Caco-2 (cell line): ENCODE results near the gene ATXN10. TPM values are rescaled to one million over a fixed set of nuclear protein-coding genes. Genes with fewer than 3 reads are reported as not detected.

ENCODE experiments used
- BruUV-seq: library from RNA; stranded (reverse); fragments of 400-500 nt; replicated peaks from 2 replicates; lab custom pipeline; 2021; lab: Mats Ljungman, UMichigan
- CTCF ChIA-PET: fragments of 300-600 bp; sonication (Branson Sonifier 250); formaldehyde crosslinking; loops from one replicate; lab custom pipeline; 2022; ENCODE audit warnings: antibody characterized with exemption; lab: Charles Lee
- POLR2A ChIA-PET: fragments of 300-600 bp; sonication (Branson Sonifier 250); formaldehyde crosslinking; loops from one replicate; lab custom pipeline; 2022; ENCODE audit warnings: antibody characterized with exemption; lab: Charles Lee
- DNase-seq, 2 experiments: peaks; one replicate each; pipeline versions ENCODE4 v3.0.0 to v3.0.0-alpha.2; 2020 to 2022
- H3K27me3 ChIP-seq: replicated peaks from 2 replicates; pipeline ENCODE4 v1.6.0; 2011; ENCODE audit warnings: low read length; ENCODE audit not compliant: control insufficient read depth, insufficient read depth
- H3K36me3 ChIP-seq: 2 replicates; pipeline ENCODE4 v1.5.1; 2011; ENCODE audit warnings: low read length; ENCODE audit not compliant: control insufficient read depth, insufficient read depth
- H3K4me1 ChIP-seq: fragments of 250-450 bp; sonication (Bioruptor Pico); 2 replicates; pipeline ENCODE4 v1.5.1; 2020; ENCODE audit warnings: mild to moderate bottlenecking
- H3K4me3 ChIP-seq: 2 replicates; pipeline ENCODE4 v1.5.1; 2011; ENCODE audit warnings: low read depth, mild to moderate bottlenecking, control low read depth, low read length
- H3K9me3 ChIP-seq: fragments of 250-450 bp; sonication (Bioruptor Pico); 2 replicates; pipeline ENCODE4 v1.5.1; 2020; ENCODE audit warnings: mild to moderate bottlenecking, moderate library complexity
- H3K27ac Mint-ChIP-seq: one replicate; pipeline ENCODE4 v1.8.0; 2022; ENCODE audit warnings: mixed read lengths; ENCODE audit not compliant: unreplicated experiment
- H3K27me3 Mint-ChIP-seq: one replicate; pipeline ENCODE4 v1.8.0; 2022; ENCODE audit warnings: mixed read lengths; ENCODE audit not compliant: insufficient read depth, unreplicated experiment
- H3K36me3 Mint-ChIP-seq: one replicate; pipeline ENCODE4 v1.8.0; 2022; ENCODE audit warnings: mild to moderate bottlenecking, mixed read lengths; ENCODE audit not compliant: insufficient read depth, unreplicated experiment
- H3K4me1 Mint-ChIP-seq: one replicate; pipeline ENCODE4 v1.8.0; 2022; ENCODE audit warnings: low read depth, mixed read lengths; ENCODE audit not compliant: unreplicated experiment
- H3K4me3 Mint-ChIP-seq: one replicate; pipeline ENCODE4 v1.8.0; 2022; ENCODE audit warnings: mild to moderate bottlenecking, moderate library complexity, mixed read lengths; ENCODE audit not compliant: unreplicated experiment
- H3K9me3 Mint-ChIP-seq: one replicate; pipeline ENCODE4 v1.8.0; 2022; ENCODE audit warnings: mixed read lengths; ENCODE audit not compliant: unreplicated experiment
- CTCF ChIP-seq, 2 experiments: fragments of 200-600 bp in 1 of 2; IDR thresholded peaks; 1 replicate in 1 of 2; 2 replicates in 1 of 2; pipeline versions ENCODE4 v1.5.1 to v1.8.0; 2011 to 2022; ENCODE audit warnings: antibody characterized with exemption in 1 of 2, control low read depth in 1 of 2, inconsistent platforms in 1 of 2, low read depth in 1 of 2, low read length in 1 of 2, mild to moderate bottlenecking in 1 of 2, moderate library complexity in 1 of 2; ENCODE audit not compliant: insufficient read depth in 1 of 2, severe bottlenecking in 1 of 2, unreplicated experiment in 1 of 2
- intact Hi-C: fragments of 100-400 bp; cut with micrococcal nuclease; formaldehyde crosslinking; loops from one replicate; pipeline ENCODE4 v1.10.0; 2022; ENCODE audit not compliant: unreplicated experiment
- total RNA-seq: library from RNA; stranded (reverse); gene quantifications from 2 replicates; pipeline ENCODE4 v1.2.3, GENCODE V29; 2022

Gene ATXN10
- total RNA-seq, 1 experiment from 2014 or later: 155 TPM

- H3K4me1 ChIP-seq: no peaks in the 10 kb centered on the region
- no peak for TF ChIP-seq CTCF (IDR thresholded peaks at IDR 0.05; ENCODE audit: insufficient read depth in 1 of 2, low read depth in 1 of 2, low read length in 1 of 2, severe bottlenecking in 1 of 2, unreplicated experiment in 1 of 2)
- H3K27me3 ChIP-seq: no peaks in the 10 kb centered on the region
- Mint-ChIP-seq H3K4me3 (no peak overlapping the region), H3K27me3 (no peaks in the 10 kb centered on the region), H3K9me3 (no peaks in the 10 kb centered on the region), H3K27ac (no peak overlapping the region), H3K36me3 (no peaks in the 10 kb centered on the region), H3K4me1 (no peaks in the 10 kb centered on the region)
- intact Hi-C loops: no loop called here
- no peak overlapping the region for H3K4me3 ChIP-seq
- peak in 1 of 2 experiments; percentile 30 for DNase-seq
- no TSS peak for BruUV-seq
- POLR2A ChIA-PET: interaction anchor here (0.5 kb wide), 1 partner anchor 97 kb away, joined by 6 read pairs; no protein-coding TSS in a partner anchor
- CTCF ChIA-PET: no interaction called here
- no peaks in the 10 kb centered on the region for H3K36me3 ChIP-seq
- H3K9me3 ChIP-seq: no peaks in the 10 kb centered on the region
Measured at GRCh38 chr22:45884201-45885062, 212.8 kb downstream of the ATXN10 start.

GRCh38 chr22:45885171-45885840 lies 213.7 kb downstream of the ATXN10 start:
- no peaks in the 10 kb centered on the region for H3K36me3 ChIP-seq
- intact Hi-C loops: no loop called here
- BruUV-seq: no TSS peak
- H3K9me3 ChIP-seq: no peaks in the 10 kb centered on the region
- no peak overlapping the region for H3K4me3 ChIP-seq
- H3K27me3 ChIP-seq: no peaks in the 10 kb centered on the region
- Mint-ChIP-seq H3K27me3 (no peaks in the 10 kb centered on the region), H3K27ac (no peak overlapping the region), H3K36me3 (no peaks in the 10 kb centered on the region), H3K4me1 (no peaks in the 10 kb centered on the region), H3K9me3 (no peaks in the 10 kb centered on the region), H3K4me3 (no peak overlapping the region)
- no peak for TF ChIP-seq CTCF (IDR thresholded peaks at IDR 0.05; ENCODE audit: insufficient read depth in 1 of 2, low read depth in 1 of 2, low read length in 1 of 2, severe bottlenecking in 1 of 2, unreplicated experiment in 1 of 2)
- ChIA-PET POLR2A (no interaction called here), CTCF (no interaction called here)
- peak in 1 of 2 experiments; percentile 13 for DNase-seq
- no peaks in the 10 kb centered on the region for H3K4me1 ChIP-seq

DNA sequence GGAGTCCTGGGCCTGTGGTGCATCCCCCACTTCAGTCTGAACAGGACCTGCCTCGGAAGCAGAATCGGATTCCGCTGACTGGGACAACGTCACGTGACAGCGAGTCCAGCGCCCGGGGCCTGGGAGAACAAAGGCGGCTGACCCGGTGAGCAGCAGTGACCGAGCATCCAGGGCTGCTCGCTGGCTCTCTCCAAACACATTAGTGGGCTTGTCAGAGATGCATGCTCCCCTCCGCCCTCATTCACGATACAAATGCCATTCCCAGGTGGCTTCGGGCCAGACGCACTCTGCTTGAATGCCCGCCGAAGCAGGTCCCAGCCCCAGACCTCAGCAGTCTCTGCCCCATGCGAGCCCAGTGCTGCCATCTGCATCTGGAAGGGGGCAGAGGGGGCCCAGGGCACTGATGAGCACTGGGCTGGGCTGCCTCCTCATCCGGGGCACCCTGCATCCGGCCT lies 214.3 kb downstream of the ATXN10 start:
- CTCF ChIA-PET: no interaction called here
- TF ChIP-seq CTCF (IDR thresholded peaks at IDR 0.05; ENCODE audit: insufficient read depth in 1 of 2, low read depth in 1 of 2, low read length in 1 of 2, severe bottlenecking in 1 of 2, unreplicated experiment in 1 of 2): no peak
- Histone ChIP-seq H3K4me1 (no peaks in the 10 kb centered on the region), H3K9me3 (no peaks in the 10 kb centered on the region), H3K27me3 (no peaks in the 10 kb centered on the region), H3K4me3 (no peak overlapping the region), H3K36me3 (no peaks in the 10 kb centered on the region)
- Mint-ChIP-seq H3K36me3 (no peaks in the 10 kb centered on the region), H3K4me1 (no peaks in the 10 kb centered on the region), H3K9me3 (no peaks in the 10 kb centered on the region), H3K4me3 (no peak overlapping the region), H3K27ac (no peak overlapping the region), H3K27me3 (no peaks in the 10 kb centered on the region)
- BruUV-seq: no TSS peak
- POLR2A ChIA-PET: no interaction called here
- DNase-seq: peak in 1 of 2 experiments; percentile 30
- intact Hi-C loops: no loop called here
